Stimulated activated CD4-positive, alpha-beta T cell treated with anti-CD3 and anti-CD28 coated beads, TNF-alpha, amount 100 ng/mL, for 4 hours (primary cell): ENCODE data around the gene NOXA1.

Source experiments
- DNase-seq, 3 experiments: peaks; one replicate each; pipeline ENCODE4 v3.0.0-alpha.2; 2020; ENCODE audit warnings: low read depth in 3 of 3

The NOXA1 gene

DNA sequence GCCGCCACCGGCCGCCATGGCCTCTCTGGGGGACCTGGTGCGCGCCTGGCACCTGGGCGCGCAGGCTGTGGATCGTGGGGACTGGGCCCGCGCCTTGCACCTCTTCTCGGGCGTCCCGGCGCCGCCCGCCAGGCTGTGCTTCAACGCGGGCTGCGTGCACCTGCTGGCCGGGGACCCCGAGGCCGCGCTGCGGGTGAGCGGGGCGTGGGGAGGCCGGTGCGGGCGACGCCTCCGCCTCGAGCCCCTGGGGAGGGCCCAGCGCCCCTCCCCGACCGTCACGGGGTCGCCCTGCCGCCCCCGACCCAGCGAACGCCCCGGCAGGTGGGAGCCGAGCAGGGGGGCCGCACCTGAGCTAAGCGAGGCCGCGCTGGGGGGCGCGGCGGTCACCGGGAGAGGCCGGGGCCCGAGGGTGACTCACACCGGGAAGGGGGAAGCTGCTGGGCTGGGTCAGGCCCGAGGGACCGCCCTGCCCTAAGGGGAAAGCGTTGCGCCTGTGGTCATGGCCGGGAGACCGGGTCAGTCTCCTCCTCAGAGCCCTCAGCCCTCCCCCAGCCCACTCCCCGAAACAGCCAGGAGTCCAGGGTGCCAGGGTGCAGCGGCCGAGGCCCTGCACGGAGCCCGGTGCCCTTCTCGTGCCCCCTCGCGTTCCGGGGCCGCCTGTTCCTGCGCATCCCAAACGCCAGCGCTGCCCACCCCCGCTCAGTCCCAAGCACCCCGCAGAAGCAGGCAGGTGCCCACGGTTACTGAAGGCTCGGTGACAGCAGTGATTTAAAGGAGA, 510 bp downstream of the NOXA1 start:
- DNase-seq, result no peak

DNA sequence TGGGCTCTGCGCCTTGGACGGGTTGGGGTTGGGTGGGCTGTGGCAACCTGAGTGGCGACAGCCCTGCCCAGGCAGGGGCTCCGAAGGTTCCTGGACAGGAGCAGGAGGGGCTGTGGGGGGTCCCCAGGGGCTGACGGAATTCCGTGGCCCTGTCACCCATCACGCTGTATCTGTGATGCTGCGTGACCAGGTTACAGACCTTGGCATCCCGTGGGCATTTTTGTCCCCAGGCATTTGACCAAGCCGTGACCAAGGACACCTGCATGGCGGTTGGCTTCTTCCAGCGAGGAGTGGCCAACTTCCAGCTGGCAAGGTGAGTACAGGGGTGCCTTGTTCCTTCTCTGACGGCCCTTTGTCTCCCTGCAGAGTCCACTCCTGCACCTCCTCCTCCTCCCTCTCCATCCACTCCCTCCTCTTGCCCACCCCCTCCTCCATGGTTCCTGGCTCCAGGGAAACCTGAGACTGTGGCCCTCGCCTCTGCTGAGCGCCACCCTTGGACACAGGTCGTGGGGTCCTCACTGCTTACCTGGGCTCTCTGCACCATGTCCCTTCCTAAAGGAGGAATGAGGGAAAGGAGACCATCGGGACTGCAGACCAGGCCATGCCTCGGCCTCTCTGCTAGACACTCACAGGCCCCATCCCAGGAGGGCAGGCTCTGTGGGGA, 3.0 kb downstream of the NOXA1 start:
- DNase-seq, result no peak

DNA sequence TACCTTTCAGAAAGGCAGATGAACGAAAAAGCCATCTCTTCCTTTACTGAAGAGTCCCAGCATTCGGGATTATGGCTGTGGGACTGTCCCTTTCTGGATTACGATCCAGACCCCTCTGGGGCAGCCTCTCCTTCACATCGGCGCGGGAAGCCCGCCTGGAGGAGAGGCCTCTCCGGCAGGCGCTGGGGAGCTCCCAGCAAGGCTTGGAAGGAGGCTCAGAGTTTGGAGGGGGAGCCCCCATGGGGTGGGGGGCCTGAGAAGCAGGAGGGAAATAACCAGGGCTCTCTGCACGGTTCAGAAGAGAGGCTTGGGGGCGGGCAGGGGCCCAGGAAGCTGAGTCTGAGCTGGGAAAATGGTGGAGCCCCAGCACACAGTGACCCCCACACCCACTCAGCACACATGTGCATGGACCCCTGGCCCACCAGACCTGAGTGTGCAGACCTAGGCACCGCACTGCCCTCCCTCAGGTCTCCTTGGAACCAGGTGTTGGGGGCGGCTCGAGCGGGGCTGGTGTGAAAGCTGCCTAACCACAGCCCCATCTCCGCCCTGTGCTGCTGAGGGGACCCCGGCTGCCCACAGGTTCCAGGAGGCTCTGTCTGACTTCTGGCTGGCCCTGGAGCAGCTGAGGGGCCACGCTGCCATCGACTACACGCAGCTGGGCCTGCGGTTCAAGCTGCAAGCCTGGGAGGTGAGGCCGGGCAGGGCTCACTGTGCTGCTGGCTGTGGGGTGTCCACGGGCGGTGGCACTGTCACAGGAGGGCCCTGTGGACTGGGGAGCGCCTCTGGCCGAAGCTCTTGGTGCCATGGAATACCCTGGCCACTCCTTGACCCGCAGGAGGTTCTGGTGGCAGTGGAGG, 4.5 kb downstream of the NOXA1 start:
- no peak for DNase-seq

DNA sequence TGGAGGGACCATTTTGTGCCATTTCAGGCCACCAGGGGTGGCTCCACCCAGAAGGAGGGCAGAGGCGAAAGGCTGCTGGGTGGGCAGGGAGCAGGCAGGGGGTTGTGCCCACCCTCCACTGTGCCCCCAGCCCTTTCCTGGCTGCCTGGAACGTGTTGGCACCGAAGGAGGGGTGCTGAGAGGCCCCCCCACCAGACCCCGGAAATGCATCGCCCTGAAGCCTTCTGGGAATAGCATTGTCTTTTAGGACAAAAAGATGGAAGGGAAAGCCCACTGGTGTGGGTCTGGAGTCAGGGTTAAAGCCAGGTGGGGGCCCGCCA, 5.1 kb downstream of the NOXA1 start:
- DNase-seq, result no peak

DNA sequence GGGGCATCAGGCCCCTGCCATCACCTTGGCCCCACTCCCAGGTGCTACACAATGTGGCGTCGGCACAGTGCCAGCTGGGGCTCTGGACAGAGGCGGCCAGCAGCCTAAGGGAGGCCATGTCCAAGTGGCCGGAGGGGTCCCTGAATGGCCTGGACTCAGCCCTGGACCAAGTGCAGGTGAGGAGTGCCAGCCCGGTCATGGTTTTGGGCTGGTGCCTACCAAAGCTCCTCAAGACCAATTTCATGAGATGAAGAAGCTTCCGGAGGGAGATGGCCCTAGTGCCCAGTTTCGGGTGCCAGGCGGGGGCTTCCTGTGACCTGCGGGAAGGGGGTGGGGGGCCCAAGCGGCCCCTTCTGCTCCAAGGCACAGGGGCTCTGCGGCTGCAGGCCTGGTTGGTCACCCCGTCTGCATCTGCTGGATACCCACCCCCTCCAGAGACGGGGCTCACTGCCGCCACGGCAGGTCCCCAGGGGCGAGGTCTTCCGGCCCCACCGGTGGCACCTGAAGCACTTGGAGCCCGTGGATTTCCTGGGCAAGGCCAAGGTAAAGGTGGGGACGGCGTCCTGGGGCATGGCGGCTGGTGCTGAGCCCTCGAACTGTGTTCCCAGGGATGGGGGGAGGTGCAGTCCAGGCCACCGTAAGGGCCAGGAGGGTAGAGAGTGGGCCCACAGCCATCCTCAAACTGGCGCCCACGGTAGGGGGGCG, 5.8 kb downstream of the NOXA1 start:
- DNase-seq, result no peak

DNA sequence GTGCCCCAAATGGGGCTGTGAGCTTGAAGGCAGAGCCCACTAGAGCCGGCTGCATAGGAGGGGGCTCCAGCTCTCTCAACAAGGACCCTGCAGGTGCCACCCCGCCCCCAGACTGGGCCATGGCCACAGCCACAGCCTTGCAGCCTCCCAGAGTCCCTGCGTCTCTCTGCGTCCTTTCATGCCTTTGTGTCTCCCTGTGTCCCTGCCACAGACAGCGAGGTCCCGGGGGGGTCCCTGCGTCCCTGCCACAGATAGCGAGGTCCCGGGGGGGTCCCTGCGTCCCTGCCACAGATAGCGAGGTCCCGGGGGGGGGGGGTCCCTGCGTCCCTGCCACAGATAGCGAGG, 6.3 kb downstream of the NOXA1 start:
- DNase-seq, result no peak

DNA sequence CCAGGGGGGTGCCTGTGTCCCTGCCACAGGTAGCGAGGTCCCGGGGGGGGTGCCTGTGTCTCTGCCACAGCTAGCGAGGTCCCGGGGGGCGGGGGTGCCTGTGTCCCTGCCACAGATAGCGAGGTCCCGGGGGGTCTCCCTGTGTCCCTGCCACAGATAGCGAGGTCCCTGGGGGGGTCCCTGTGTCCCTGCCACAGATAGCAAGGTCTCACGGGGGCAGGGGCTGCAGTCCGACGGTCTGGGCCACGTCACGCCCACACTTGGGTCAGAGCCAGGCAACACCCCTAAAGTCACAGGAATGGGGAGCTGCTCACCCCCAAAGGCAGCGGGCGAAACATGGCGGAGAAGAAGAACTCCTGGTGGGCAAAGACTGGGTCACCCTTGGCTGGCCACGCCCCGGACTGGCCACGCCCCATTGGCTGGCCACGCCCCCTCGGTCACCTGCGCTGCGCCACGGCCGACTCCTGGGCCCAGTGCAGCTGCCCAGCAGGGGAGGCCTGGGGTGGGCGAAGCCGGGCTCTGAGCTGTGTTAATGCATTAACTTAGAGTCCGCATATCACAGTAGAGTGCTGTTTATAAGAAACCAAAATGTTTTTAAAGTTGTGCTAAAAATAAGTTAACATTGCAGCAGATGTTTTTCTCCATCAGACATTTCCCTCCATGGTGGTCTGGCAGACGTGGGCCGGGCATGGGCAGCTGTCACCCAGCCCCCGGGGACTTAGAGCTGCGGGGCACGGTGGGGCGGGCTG, 7.0 kb downstream of the NOXA1 start:
- no peak for DNase-seq

DNA sequence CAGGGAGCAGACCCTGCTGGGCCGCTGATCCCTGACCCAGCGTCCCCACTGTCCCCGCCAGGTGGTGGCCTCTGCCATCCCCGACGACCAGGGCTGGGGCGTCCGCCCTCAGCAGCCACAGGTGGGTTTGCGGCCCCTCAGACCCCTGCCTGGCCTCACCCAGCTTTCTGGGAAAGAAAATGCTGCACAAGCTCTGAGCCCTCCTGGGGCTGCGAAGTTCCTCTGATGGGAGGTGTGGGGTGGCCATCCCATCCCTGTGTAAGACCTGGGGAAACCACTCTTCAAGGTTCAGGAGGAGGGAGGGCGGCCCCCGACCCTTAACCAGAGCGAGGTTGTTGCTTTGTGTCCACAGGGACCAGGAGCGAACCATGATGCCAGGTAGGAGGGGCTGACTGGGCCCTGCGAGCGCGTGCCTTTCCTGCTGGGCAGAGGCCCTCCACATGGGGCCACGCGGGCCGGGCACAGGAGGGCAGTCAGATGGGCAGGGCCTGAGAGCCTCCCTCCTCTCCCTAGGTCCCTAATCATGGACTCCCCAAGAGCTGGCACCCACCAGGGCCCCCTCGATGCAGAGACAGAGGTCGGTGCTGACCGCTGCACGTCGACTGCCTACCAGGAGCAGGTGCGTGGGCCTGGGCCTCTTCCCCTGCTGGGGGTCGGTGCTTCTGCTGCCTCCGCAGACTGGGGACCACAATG, 7.7 kb downstream of the NOXA1 start:
- DNase-seq, result no peak

DNA sequence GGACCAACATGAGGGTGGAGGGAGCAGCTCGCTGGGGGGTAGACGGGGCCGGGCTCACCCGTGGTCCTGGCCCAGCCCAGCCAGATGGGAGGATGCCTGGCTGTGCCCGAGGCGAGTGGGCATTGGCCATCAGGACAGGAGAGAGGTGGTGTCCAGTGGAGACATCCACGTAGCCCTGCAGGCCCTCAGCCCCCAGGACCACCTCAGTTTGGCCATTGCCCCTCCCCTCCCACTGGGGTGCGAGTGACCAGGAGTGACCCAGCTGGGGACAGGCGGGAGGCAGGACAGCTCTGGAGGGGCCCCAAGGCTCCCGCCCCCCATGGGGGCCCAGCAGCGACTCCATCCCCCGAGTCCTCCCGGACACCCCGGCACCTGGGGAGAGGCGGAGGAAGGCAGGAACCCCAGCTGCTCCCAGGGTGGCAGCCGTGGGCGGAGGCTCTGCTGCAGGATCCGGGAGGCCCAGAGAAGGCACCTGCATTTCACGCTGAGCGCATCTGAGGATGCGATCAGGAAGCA, 8.3 kb downstream of the NOXA1 start:
- DNase-seq, result no peak

DNA sequence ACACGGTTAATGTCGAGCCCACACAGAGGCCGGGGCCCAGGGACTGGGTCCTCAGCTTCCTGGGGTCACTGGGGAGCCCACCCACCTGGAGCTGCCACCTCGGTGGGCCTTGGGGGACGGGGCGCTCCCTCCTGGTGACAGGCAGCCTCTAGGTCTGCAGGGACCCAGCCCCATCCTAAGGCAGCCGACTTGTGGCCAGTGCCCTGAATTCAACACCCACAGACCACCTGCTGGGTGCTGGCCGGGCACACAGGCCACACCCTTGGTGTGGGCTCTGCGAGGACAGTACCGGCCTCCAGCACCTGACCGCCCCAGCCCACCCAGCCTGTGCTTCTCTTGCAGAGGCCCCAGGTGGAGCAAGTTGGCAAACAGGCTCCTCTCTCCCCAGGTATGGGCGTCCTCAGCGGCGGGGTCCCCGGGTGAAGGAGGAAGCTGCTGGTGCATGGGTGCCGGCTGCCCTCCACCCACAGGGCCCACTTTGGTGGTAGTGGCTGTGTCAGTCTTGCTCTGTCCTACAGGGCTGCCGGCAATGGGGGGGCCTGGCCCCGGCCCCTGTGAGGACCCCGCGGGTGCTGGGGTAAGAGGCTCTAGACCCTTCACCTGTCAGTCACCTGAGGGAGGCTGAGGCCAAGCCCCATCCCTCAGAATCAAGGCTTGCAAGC, 9.6 kb downstream of the NOXA1 start:
- no peak for DNase-seq

DNA sequence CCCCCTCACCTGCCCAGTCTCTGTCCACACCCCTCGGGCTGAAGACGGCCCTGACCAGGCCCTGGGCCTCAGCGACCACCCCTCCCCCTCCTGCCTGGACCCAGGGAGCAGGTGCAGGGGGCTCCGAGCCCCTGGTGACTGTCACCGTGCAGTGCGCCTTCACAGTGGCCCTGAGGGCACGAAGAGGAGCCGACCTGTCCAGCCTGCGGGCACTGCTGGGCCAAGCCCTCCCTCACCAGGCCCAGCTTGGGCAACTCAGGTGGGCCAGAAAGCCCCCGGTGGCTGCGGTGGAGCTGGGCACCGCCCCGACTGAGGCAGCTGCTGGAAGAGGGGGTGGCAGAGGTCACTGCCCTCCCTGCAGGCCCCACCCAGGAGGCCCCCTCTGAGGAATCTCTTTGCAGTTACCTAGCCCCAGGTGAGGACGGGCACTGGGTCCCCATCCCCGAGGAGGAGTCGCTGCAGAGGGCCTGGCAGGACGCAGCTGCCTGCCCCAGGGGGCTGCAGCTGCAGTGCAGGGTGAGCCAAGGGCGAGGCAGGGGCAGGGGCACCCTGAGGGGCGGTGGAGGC, 10.2 kb downstream of the NOXA1 start:
- no peak for DNase-seq

DNA sequence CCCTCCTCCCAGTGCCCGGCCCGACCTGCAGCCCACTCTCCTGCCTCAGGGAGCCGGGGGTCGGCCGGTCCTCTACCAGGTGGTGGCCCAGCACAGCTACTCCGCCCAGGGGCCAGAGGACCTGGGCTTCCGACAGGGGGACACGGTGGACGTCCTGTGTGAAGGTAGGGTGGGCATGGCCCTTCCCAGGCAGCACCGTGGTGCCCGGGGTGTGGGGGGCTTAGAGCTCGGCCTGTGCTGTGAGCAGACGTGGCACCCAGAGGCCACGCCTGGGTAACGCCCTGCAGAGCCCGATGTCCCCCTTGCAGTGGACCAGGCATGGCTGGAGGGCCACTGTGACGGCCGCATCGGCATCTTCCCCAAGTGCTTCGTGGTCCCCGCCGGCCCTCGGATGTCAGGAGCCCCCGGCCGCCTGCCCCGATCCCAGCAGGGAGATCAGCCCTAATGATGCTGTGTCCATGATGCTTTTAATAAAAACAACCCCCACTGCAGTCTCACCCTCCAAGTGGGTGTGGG, 10.8 kb downstream of the NOXA1 start:
- no peak for DNase-seq

DNA sequence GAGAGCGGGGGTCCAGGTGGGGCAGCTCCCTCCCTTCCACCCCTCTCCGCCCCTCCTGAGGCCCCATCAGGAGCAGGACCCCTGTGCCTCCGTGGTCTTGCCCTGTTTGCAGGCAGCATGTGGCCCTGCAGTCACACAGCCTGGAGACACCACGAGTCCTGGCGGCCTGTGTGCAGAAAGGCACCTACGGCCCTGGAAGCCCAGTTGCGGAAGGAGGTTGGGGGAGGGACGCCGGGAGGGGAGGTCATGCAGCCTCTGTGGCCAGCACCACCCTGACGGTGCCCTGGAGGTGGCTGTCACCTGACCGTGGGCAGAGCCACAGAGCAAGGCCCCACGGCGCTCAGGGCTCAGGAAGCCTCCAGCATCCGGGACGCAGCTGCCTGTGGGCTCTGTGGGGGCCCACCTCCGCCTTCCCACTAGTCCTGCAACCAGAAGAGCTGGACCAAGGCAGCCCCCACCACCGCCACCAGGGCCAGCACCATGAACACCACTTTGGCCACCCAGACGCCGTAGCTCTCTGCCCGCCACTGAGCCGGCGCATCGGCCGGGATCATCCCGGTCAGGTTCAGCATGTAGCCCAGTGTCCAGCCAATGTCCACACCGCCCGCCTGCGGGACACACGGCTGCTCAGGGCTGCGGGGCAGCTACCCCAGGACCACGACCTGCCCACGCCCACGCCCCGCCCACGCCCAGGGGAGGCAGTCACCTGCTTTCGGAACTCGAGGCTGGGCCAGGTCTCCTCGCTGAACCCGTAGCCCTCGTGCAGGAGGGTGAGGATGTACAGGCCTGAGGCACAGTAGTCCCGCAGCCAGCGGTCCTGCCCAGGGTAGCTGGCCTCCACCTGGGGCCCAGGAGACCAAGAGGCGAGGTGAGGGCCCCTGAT, 11.5 kb downstream of the NOXA1 start:
- DNase-seq, result no peak

DNA sequence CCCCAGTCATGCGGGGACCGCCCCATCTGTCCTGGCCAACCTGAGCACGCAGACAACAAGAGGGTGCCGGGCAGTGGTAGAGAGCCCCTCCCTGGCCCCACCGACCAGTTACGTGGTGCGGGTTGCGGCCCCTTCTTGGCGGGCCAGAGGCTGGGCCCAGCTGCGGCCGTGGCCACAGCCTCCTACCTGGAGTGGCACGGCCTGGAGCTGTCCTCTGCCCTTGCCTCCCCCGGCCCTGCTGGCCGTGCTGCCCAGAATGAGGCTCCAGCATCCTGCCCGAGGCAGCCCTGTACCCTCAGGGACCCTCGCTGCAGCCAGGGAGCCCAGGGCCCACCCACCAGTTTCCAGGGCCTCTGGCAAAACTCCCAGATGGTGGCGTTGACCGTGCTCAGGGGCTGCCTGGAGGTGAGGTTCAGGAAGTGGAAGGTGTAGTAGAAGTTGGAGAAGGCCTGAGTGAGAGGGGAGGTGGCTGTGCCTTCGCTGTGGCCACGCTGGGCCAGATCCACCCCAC, 12.2 kb downstream of the NOXA1 start:
- DNase-seq, result no peak

DNA sequence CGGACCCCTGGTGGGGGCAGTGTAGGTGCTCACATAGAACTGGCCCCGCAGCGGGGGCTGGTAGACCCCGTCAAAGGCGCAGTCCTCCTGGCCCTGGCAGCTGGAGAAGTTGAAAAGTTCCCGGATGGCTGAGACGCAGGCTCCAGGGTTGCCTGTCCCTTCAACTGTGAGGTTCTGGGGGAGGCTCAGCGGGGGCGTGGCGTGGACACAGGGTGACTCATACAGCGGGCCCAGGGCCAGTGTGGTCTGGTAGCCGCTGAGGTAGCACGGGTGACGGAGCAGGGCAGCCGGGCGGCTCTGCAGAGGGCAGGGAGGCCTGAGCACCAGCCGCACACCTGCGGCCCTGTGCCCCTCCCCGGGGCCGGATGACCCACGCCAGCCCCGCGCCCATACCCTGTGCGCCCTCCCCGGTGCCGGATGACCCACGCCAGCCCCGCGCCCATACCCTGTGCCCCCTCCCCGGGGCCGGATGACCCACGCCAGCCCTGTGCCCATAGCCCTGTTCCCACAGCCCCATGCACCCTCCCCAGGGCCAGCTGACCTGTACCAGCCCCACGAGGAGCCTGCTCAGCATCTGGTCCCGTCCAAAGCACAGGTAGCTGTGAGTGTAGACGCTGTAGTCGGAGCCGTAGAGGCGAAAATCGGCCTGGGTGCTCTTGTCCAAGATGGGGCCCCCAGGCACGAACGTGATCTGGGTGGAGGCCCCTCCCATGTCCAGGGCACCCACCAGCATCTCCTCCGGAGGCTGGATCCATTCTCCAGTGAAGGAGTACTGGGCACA, 13.0 kb downstream of the NOXA1 start:
- no peak for DNase-seq

DNA sequence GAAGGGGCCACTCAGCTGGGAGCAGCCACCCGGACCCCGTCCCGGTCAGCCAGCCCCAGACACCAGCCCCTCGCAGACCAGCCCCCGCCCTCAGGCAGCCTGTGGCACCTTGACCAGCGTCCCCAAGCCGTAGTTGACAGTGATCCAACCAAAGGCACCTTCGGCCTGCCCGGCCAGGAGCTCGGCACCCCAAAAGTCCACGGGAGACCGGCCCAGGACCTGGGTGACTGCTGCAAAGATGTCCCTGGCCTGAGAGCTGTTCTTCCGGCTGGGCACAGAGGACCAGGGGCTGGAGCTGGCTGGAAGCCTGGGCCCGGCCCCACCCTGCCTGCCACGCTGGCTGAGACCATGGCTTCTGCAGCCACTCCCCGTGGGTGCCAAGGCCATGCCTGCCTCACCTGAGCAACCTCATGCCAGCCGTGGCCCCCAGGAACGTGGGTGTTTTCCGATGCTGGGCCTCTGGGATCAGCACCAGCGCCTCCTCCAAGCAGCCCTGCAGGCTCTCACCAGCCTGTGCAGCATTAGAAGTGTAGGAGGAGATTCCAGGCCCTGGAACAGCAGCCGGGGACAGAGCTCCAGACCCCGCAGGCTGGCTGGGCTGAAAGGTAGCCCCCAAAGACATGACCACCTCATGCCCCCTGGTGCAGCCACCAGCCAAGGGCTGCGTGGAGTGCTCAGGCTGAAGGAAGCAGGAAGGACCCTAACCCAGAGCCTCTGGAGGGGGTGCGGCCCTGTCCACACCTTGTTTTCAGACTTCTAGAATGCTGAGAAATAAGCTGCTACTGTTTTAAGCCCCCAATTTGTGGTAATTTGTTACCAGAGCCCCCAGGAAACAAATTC, 13.8 kb downstream of the NOXA1 start:
- DNase-seq, result no peak
